H9 (cell line): ENCODE measurements around the gene RPL18. TPM values are rescaled to one million over a fixed set of nuclear protein-coding genes. Genes with fewer than 3 reads are reported as not detected.

ENCODE experiments used
- DNase-seq: peaks from one replicate; pipeline ENCODE4 v3.0.0-alpha.2; 2017
- H2AFZ ChIP-seq: one replicate; pipeline ENCODE4 v1.6.1; 2013; ENCODE audit warnings: mild to moderate bottlenecking, low read length, control low read depth, moderate library complexity
- H2AK5ac ChIP-seq: 2 replicates; pipeline ENCODE4 v1.6.1; 2013; ENCODE audit warnings: low read length, control low read depth, mixed read lengths; ENCODE audit not compliant: insufficient read length
- H2BK120ac ChIP-seq: one replicate; pipeline ENCODE4 v1.6.1; 2013; ENCODE audit warnings: low read depth, mild to moderate bottlenecking, low read length, control low read depth, inconsistent platforms; ENCODE audit not compliant: poor library complexity, severe bottlenecking
- H2BK12ac ChIP-seq: 2 replicates; pipeline ENCODE4 v1.6.1; 2013; ENCODE audit warnings: low read length, control low read depth, mixed read lengths, low read depth; ENCODE audit not compliant: insufficient read length
- H2BK15ac ChIP-seq: 2 replicates; pipeline ENCODE4 v1.6.1; 2013; ENCODE audit warnings: low read depth, low read length, control low read depth
- H2BK20ac ChIP-seq: one replicate; pipeline ENCODE4 v1.6.1; 2013; ENCODE audit warnings: low read depth, mild to moderate bottlenecking, low read length, control low read depth, inconsistent platforms; ENCODE audit not compliant: poor library complexity, severe bottlenecking
- H2BK5ac ChIP-seq: 2 replicates; pipeline ENCODE4 v1.6.1; 2013; ENCODE audit warnings: low read length, control low read depth, mixed read lengths; ENCODE audit not compliant: insufficient read length
- H3K14ac ChIP-seq: 2 replicates; pipeline ENCODE4 v1.6.1; 2013; ENCODE audit warnings: low read length, control low read depth; ENCODE audit not compliant: insufficient read depth
- H3K18ac ChIP-seq: 2 replicates; pipeline ENCODE4 v1.6.1; 2013; ENCODE audit warnings: low read depth, mild to moderate bottlenecking, mixed read lengths, low read length, control low read depth; ENCODE audit not compliant: insufficient read length
- H3K23ac ChIP-seq: 2 replicates; pipeline ENCODE4 v1.6.1; 2013; ENCODE audit warnings: low read length, control low read depth, mixed read lengths, low read depth; ENCODE audit not compliant: insufficient read length
- H3K23me2 ChIP-seq: 2 replicates; pipeline ENCODE4 v1.6.1; 2013; ENCODE audit warnings: low read depth, mild to moderate bottlenecking, mixed read lengths, low read length, control low read depth; ENCODE audit not compliant: insufficient read length, poor library complexity, severe bottlenecking
- H3K27ac ChIP-seq: 2 replicates; pipeline ENCODE4 v1.5.1; 2013; ENCODE audit warnings: low read length, control low read depth, mixed read lengths, low read depth; ENCODE audit not compliant: insufficient read length
- H3K27me3 ChIP-seq: 2 replicates; pipeline ENCODE4 v1.6.1; 2013; ENCODE audit warnings: low read length, control low read depth, inconsistent platforms; ENCODE audit not compliant: insufficient read depth
- H3K4ac ChIP-seq: 2 replicates; pipeline ENCODE4 v1.6.1; 2013; ENCODE audit warnings: low read depth, mild to moderate bottlenecking, control low read depth, inconsistent platforms, low read length, moderate library complexity
- H3K4me1 ChIP-seq: 2 replicates; pipeline ENCODE4 v1.6.1; 2013; ENCODE audit warnings: low read length, control low read depth, inconsistent platforms; ENCODE audit not compliant: insufficient read depth
- H3K4me2 ChIP-seq: 2 replicates; pipeline ENCODE4 v1.6.1; 2013; ENCODE audit warnings: low read length, control low read depth, mixed read lengths; ENCODE audit not compliant: insufficient read length, insufficient read depth
- H3K56ac ChIP-seq: 2 replicates; pipeline ENCODE4 v1.6.1; 2013; ENCODE audit warnings: low read depth, mild to moderate bottlenecking, mixed read lengths, low read length, control low read depth; ENCODE audit not compliant: insufficient read length
- H3K79me1 ChIP-seq: 2 replicates; pipeline ENCODE4 v1.6.1; 2013; ENCODE audit warnings: low read depth, mild to moderate bottlenecking, moderate library complexity, low read length, control low read depth, inconsistent platforms; ENCODE audit not compliant: insufficient read depth, poor library complexity, severe bottlenecking
- H3K79me2 ChIP-seq: 2 replicates; pipeline ENCODE4 v1.6.1; 2013; ENCODE audit warnings: low read length, control low read depth, inconsistent platforms; ENCODE audit not compliant: insufficient read depth
- H3K9ac ChIP-seq: 2 replicates; pipeline ENCODE4 v1.6.1; 2013; ENCODE audit warnings: low read length, control low read depth, mixed read lengths; ENCODE audit not compliant: insufficient read length; ENCODE audit errors: extremely low read depth
- H3K9me3 ChIP-seq: one replicate; pipeline ENCODE4 v1.6.1; 2013; ENCODE audit warnings: low read depth, low read length, inconsistent platforms; ENCODE audit not compliant: control insufficient read depth
- H3T11ph ChIP-seq: one replicate; pipeline ENCODE4 v1.6.1; 2013; ENCODE audit warnings: mild to moderate bottlenecking, low read length, control low read depth, inconsistent platforms
- H4K20me1 ChIP-seq: one replicate; pipeline ENCODE4 v1.6.1; 2013; ENCODE audit not compliant: control insufficient read depth, insufficient read length, insufficient read depth
- H4K5ac ChIP-seq: 2 replicates; pipeline ENCODE4 v1.6.1; 2013; ENCODE audit warnings: low read depth, mild to moderate bottlenecking, mixed read lengths, low read length, control low read depth; ENCODE audit not compliant: insufficient read length
- H4K8ac ChIP-seq: replicated peaks from 2 replicates; pipeline ENCODE4 v1.6.1; 2013; ENCODE audit warnings: low read length, control low read depth, mixed read lengths, low read depth; ENCODE audit not compliant: insufficient read length
- H4K91ac ChIP-seq: 2 replicates; pipeline ENCODE4 v1.6.1; 2013; ENCODE audit warnings: low read depth, mild to moderate bottlenecking, moderate library complexity, mixed read lengths, low read length, control low read depth; ENCODE audit not compliant: insufficient read length
- H3K27ac Mint-ChIP-seq, 3 experiments: 2 replicates in 2 of 3; 3 replicates in 1 of 3; pipeline ENCODE4 v1.8.0; 2020 to 2021; ENCODE audit warnings: mixed read lengths in 3 of 3, mild to moderate bottlenecking in 1 of 3, moderate library complexity in 1 of 3
- H3K27me3 Mint-ChIP-seq: 2 replicates; pipeline ENCODE4 v1.8.0; 2021; ENCODE audit warnings: low read depth, mild to moderate bottlenecking, moderate library complexity, mixed read lengths
- H3K36me3 Mint-ChIP-seq, 3 experiments: 2 replicates in 2 of 3; 3 replicates in 1 of 3; pipeline ENCODE4 v1.8.0; 2020 to 2021; ENCODE audit warnings: low read depth in 3 of 3, mixed read lengths in 3 of 3; ENCODE audit not compliant: insufficient read depth in 1 of 3
- H3K4me1 Mint-ChIP-seq, 2 experiments: 2 replicates each; pipeline ENCODE4 v1.8.0; 2020; ENCODE audit warnings: mixed read lengths in 2 of 2
- H3K4me3 Mint-ChIP-seq, 2 experiments: 2 replicates in 1 of 2; 3 replicates in 1 of 2; pipeline ENCODE4 v1.8.0; 2020 to 2021; ENCODE audit warnings: mild to moderate bottlenecking in 2 of 2, mixed read lengths in 2 of 2, moderate library complexity in 1 of 2
- H3K9me3 Mint-ChIP-seq, 2 experiments: 2 replicates in 1 of 2; 3 replicates in 1 of 2; pipeline ENCODE4 v1.8.0; 2020; ENCODE audit warnings: mild to moderate bottlenecking in 2 of 2, mixed read lengths in 2 of 2, moderate library complexity in 1 of 2
- WGBS: extraction: QIAGEN DNeasy Blood & Tissue Kit; methylation state at CpG from one replicate; pipeline ENCODE4 v1.1.7; 2013; ENCODE audit warnings: missing lambda C conversion rate, low lambda C conversion rate, mixed read lengths; ENCODE audit not compliant: insufficient read length; ENCODE audit errors: extremely low coverage; 5-methylcytosine and 5-hydroxymethylcytosine counted together
- total RNA-seq: library from RNA; stranded (reverse); gene quantifications from 2 replicates; pipeline ENCODE4 v1.2.1, GENCODE V29; 2021
- TF ChIP-seq, protein P1 (sequence below): fragments of 200-600 bp; sonication (generic); conservative IDR thresholded peaks from 3 replicates; pipeline ENCODE4 v1.8.0; 2021; ENCODE audit warnings: antibody characterized with exemption, mild to moderate bottlenecking

Gene RPL18
- total RNA-seq, 1 experiment from 2014 or later: 1,855 TPM

DNA sequence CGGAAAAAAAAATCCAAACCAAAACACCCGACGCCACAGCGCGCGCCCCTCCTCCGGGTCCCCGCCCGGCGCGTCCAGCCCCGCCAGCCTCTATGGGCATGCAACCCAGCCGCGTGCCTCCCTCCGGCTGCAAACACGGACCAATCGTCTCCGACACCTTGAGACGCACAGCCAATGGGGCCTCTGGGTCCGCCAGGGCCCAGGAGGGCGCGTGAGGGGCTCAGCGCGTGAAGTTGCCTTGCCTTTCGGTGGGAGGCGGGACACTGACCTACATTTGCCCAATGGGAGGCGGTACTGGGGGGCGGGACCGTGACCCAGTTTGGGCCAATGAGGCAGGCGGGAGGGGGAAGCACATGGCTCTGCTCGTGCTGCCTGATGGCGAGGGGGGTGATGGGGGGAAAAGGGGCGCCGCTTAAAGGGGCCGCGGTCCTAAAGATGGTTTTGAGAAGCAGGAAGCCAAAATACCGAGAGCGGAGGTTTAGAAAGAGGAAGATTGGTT lies 18.5 kb upstream of the RPL18 start:
- no peak overlapping the region for H2BK5ac ChIP-seq
- peak overlapping the region; percentile 61 for H3T11ph ChIP-seq
- no peak overlapping the region for H4K5ac ChIP-seq
- peak; percentile 100 for DNase-seq
- no peak overlapping the region for H4K91ac ChIP-seq
- H4K20me1 ChIP-seq: no peaks in the 10 kb centered on the region
- no peak overlapping the region for H3K56ac ChIP-seq
- H3K9me3 ChIP-seq: no peaks in the 10 kb centered on the region
- no peak overlapping the region for H4K8ac ChIP-seq
- H3K4ac ChIP-seq: no peak overlapping the region; the same call in 1 of the 2 replicates
- H2BK12ac ChIP-seq: no peak overlapping the region
- no CpG with 5 or more reads among the region's 38 CpGs for WGBS
- no peak overlapping the region for H2AK5ac ChIP-seq
- peak overlapping the region; percentile 97 for H2BK120ac ChIP-seq
- peak overlapping the region; percentile 49; the same call in 1 of the 2 replicates for H3K14ac ChIP-seq
- no peak overlapping the region for H2AFZ ChIP-seq
- H3K18ac ChIP-seq: peak overlapping the region; percentile 90
- no peak overlapping the region for H2BK15ac ChIP-seq
- no peaks in the 10 kb centered on the region for H3K79me2 ChIP-seq
- Mint-ChIP-seq H3K4me3 (peak overlapping the region; percentile 82 to 89), H3K9me3 (no peaks in the 10 kb centered on the region), H3K36me3 (peaks cover 13 to 40% (median 32%) of the 10 kb centered on the region in 3 experiments), H3K27me3 (peaks cover 4% of the 10 kb centered on the region), H3K27ac (peak overlapping the region; percentile 97 to 99 (median 99)), H3K4me1 (peaks cover 32 to 50% of the 10 kb centered on the region in 2 experiments)
- H3K23ac ChIP-seq: no peak overlapping the region
- no peaks in the 10 kb centered on the region; the same call in 1 of the 2 replicates for H3K27me3 ChIP-seq
- peak overlapping the region; percentile 41 for H3K9ac ChIP-seq
- no peaks in the 10 kb centered on the region for H3K79me1 ChIP-seq
- H3K27ac ChIP-seq: peak overlapping the region; percentile 43
- peak overlapping the region; percentile 80 for H3K4me2 ChIP-seq
- H3K4me1 ChIP-seq: peaks cover 7% of the 10 kb centered on the region; the same call in 1 of the 2 replicates
- peaks cover 21% of the 10 kb centered on the region for H3K23me2 ChIP-seq
- TF ChIP-seq, protein P1, sequence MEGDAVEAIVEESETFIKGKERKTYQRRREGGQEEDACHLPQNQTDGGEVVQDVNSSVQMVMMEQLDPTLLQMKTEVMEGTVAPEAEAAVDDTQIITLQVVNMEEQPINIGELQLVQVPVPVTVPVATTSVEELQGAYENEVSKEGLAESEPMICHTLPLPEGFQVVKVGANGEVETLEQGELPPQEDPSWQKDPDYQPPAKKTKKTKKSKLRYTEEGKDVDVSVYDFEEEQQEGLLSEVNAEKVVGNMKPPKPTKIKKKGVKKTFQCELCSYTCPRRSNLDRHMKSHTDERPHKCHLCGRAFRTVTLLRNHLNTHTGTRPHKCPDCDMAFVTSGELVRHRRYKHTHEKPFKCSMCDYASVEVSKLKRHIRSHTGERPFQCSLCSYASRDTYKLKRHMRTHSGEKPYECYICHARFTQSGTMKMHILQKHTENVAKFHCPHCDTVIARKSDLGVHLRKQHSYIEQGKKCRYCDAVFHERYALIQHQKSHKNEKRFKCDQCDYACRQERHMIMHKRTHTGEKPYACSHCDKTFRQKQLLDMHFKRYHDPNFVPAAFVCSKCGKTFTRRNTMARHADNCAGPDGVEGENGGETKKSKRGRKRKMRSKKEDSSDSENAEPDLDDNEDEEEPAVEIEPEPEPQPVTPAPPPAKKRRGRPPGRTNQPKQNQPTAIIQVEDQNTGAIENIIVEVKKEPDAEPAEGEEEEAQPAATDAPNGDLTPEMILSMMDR: no peak
- H2BK20ac ChIP-seq: no peak overlapping the region
